HG03469 (cell line): ENCODE measurements around the gene GTF2A1L.
"Not testable (repeated sequence)": the region's sequence is repeated elsewhere in the genome, so short reads cannot be mapped to it uniquely, and the experiment has no call there.

Experiments used
- ATAC-seq: cut with Tn5 transposase; IDR thresholded peaks from one replicate; pipeline ENCODE4 v1.9.1; 2021; ENCODE audit warnings: mild to moderate bottlenecking, moderate library complexity, moderate number of reproducible peaks; ENCODE audit not compliant: unreplicated experiment

Gene GTF2A1L

DNA sequence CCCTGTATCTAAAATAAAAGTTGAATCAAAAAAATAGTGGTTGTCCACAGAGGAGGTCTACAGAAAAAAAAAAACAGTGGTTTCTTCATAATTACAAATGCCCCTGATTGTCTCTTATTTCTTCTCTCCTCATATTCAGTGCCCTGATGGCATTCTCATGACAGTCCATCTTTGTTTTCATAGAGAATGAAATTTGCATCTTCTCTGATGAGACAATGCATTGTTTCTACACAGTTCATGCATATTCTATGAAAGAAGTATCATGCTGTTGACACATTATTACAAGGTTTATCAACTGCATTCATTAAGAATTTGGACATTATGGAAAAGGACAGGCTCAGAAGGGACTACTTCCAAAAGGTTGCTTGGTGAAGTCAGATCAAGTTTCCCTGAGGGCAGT, 78.3 kb downstream of the GTF2A1L start:
- no peak for ATAC-seq

DNA sequence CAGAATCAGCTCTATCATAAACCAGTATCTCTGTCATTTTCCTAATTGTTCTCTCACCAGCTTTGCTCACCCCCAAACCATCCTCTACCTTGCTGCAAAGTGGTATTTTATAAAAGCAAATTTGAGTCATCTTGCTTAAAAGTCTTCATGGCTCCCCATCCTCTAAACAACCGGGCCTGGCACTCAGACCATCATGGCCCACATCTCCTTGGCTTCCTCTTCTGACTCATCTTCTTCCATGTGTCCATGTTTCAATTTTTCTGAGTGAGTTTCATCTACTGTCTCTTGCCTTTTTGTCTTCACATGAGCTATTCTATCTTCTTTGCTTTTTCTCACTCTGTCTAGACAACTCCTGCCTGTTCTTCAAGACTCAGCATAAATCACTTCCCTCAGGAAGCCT, 79.2 kb downstream of the GTF2A1L start:
- no peak for ATAC-seq

DNA sequence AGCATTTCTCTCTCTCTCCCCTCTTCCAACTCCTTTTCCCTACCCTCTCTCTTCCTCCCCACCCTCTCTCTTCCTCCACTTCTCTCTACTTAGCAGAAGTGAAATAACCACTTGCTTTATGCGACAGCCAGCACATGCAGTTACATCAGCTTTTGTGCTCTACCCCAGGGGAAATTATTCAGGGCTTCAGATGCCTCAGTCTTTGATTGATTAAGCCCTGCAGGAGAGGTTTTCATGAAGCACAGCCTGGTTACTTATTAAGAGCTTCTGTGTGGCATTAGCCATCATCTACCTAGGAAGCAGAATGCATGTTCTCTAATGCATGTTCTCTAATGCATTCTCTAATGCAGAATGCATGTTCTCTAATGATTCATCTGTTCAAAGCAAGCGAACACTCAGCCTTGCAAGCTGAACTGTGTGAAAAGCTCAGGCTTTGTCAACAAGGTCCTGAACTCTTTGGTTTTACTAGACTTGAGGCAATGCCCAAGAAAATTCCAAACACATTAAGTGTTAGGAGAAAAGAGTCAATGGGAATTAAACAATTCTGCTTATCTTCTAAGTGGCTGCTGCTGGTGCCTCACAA, 81.8 kb downstream of the GTF2A1L start:
- no peak for ATAC-seq

DNA sequence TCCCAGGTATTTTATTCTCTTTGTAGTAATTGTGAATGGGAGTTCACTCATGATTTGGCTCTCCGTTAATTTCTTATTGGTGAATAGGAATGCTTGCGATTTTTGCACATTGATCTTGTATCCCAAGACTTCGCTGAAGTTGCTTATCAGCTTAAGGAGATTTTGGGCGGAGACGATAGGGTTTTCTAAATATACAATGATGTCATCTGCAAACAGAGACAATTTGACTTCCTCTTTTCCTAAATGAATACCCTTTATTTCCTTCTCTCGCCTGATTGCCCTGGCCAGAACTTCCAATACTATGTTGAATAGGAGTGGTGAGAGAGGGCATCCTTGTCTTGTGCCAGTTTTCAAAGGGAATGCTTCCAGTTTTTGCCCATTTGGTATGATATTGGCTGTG, 86.0 kb downstream of the GTF2A1L start:
- ATAC-seq, result not testable (repeated sequence)

DNA sequence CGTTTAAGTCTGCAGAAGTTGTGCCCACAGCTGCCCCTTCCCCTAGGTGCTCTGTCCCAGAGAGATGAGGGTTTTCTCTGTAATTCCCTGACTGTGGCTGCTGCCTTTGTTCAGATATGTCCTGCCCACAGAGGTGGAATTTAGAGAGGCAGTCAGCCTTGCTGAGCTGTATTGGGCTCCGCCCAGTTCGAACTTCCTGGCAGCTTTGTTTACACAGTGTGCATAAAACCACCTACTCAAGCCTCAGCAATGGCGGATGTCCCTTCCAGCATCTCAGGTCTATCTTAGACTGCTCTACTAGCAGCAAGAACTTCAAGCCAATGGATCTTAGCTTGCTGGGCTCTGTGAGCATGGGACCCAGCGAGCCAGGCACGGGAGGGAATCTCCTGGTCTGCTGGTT, 89.8 kb downstream of the GTF2A1L start:
- no peak for ATAC-seq

DNA sequence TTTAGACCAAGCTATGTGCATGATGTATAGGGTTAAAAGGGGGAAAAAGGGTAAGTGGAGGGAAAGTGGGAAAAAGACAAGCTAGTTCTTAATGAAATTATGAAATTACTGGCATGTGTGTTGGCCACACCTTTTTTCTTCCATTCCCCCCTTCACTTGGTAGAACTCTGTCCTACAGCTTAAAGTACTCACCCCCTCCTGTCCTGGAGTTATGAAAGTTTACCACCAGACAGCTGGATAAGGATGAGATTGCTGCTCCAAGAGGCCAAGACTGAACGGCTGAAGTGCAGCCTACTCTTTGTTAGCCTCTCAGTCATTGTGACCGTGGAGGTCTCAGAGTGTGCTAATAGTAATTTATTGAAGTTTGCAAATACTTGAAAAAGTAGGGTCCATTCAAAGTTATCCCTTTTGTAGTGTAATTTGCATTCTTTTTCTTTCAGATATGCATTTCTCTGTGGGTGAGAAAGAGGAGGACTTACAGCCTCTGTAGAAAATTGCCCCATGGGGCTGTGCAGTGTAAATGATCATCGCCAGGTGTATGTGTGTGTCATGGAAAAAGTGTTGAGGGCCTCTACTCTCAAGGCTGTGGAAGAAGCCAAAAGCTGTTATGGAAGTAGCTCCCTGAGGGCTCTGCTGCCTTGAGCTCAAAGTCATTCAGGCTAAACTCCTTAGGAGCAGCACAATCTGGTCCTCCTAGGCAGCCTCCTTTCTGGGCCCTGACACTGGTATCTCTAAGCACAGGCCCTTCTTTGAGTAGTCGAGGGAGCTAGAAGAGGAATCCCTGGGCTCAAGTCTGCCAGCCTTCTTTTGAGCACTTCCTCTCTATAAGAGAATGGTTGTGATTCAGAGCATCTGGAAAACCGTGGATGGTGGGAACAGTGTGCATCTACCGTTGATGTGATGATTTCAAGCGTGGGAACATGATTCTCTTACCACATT, 91.7 kb downstream of the GTF2A1L start:
- no peak for ATAC-seq

DNA sequence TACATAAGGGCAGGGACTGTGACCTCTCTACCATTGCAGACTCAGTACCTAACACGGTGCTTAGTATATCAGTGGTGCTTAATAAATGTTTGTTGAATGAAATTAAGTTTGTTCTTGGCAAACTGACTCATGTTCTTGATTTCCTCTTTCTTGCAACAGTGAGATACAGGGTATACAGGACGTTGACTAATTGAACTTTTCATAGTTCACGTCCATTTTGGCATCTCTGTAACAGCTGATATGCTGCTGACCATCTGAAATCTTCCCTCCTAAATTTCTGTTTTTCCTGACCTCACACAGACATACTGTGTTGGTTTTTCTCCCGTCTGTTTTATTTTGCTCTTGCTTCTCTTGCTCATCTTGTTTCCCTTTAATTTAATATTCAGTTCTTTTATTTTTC, 93.7 kb downstream of the GTF2A1L start:
- ATAC-seq, result no peak

DNA sequence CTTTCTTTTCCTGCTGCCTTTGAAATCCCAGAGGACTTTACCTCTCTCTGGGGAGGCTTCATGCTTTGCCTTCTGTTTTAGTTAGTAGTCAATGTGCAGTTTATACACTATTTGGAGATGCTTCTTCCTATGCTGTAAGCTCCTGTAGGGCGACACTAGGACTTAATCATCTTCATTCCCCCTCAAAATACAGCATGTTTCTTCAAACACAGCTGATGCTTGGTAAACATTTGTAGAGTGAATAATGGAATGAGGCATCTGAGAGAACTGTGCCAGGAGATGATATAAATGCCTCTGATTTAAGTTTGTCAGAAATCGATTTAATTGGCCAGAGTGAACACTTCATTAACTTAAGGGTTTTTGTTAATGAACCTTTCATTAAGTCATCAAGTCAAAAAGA, 94.5 kb downstream of the GTF2A1L start:
- ATAC-seq, result no peak

DNA sequence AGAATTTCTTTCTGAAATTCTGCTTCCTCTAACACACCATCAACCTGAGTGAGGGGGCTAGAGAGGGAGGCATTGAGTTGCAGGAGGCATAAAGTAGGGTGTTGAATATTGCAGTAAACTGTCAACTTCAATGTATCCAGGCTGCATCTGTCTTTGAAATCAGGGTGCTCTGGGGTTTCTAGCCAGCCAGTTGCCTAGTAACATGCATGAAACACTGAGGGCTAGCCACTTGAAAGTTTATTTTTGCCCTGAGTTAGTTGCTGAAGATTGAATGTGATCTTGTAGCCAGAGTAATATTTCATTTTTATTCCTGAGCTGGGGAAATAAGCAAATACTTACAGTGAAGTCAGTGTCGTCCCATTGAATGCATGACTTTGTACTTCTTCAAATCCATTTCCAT, 96.0 kb downstream of the GTF2A1L start:
- no peak for ATAC-seq

DNA sequence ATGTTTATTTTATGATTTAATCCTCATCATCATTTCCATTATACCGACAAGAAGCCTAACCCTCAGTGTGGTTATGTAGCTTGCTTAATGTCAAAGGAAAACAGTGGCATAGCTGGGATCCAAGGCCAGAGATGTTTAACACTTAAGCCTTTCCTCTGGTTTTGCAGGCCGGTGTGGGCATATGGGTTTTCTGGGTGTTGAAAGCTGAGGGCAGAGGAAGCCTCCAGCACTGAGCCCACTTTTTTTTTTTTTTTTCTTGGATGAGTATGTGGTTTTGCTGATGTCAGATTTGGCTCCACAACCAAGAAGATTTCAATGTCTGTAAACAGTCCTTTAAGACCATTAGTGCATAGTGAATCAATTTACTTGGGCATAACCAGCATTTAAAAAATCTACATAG, 96.6 kb downstream of the GTF2A1L start:
- ATAC-seq, result no peak

DNA sequence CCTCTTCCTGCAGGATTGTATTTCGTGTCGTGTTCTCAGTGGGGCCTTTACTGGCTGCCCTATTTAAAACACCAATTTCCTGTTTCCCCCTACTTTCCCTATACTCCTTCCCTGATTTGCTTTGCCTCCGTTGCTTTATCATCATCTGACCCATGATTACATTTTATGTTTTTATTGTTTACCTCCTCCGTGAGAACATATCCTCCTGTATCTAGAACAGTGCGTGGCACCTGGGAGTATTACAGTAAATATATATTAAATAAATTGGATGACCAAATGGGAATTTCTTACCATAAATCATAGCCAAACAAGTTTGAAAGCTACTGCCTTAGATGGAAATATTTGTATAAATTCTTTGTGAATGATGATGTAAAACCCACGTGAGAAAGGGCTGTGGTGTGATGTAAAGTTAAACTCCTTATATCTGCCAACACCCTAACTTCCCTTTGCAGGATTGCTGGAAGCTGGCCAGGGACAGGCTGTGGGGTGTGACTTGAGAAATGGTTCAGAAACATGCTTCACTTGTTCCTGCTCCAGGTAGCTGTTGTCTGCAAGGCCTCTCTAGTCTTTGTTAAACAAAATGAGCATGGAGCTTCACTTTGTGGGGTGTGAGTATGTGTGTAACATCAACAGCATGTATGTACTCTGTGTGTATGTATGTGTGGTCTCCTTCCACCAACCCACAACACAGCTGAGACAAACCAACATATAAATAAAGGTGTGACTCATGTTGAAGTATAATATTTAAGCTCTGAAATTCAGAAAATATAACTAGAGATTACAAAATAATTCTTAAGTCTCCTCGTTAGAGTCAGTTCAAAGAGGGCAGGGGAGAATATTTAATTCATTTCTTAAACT, 97.6 kb downstream of the GTF2A1L start:
- ATAC-seq, result no peak

DNA sequence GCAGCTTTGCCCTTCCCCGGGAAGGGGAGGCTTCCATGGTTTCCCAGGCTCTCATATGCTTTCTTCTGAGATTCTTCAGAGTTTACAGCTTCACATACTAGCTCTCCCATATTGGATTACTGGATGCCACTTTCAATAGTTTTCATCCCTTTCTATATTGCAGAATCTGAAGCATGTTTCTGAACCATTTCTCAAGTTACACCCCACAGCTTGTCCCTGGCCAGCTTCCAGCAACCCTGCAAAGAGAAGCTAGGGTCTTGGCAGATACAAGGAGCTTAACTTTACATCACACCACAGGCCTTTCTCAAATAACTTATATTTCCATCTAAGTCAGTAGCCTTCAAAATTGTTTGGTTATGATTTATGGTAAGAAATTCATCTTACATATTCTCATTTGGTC, 98.3 kb downstream of the GTF2A1L start:
- no peak for ATAC-seq

DNA sequence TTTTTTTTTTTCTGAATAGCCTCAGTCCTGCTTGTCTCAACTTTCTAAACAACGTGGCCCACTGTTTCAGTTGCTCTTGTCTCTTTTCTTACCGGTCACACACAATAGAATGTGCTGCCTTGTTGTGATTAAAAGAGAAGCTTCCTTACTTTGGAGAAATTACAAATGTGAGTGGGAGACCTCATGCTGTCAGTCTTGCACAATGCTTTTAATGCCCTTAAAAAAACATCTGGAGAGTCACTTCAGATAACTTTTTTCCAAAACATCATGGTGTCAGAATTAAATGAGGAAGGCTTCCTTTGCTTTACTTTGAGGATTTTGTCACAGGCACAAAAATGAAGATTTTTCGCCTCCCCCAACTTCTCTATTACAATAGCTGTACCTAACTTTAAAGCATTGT, 100.2 kb downstream of the GTF2A1L start:
- ATAC-seq, result no peak

DNA sequence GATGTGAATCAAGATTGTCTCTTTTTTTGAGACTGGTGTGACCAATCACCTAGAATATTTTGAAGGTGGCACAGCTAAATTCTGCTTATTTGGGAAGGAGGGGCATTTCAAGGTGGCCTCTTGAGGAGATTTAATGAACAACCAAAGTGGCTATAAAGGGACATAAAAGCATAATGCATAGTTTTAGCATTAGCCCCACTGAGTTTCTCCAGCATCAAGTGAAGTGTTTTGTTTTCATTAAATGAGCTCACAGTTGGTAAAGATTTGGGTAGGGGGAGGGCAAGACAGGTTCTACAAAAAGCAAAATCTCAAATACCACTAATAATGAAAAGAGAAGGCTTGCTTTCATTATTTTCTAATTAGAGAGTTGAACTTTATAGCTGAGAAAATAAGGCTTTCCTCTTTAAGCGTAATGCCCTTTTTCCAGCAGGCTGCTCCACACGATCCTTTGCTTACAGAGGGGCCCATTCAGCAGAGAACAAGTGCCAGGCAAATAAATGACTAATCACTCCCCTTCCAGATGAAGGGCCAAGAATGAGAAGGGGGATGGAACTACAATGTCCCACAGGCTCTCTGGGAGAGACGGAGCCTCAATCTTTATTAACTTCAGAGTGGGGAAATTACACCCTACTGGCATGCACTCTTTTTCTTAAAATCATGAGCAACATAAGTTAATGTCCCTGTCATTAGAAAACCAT, 102.0 kb downstream of the GTF2A1L start:
- ATAC-seq, result no peak

DNA sequence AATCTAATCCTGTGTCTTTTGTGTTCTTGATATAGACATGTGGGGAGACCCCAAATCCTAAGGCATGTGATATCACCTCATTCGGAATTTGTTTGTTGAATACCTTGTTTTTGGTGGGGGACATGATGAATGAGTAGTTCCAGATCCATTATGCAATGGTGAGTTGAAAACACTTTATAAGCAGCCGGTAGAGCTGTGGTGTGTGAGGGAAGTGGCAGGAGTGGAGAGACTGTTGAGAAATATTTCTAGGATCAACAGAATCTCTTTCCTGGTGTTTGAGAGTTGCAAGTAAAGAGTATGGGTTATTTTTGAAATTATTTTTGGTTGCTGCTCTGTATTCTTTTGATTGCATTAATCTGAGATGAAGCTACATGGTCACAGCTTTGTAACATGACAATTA, 103.5 kb downstream of the GTF2A1L start:
- no peak for ATAC-seq

DNA sequence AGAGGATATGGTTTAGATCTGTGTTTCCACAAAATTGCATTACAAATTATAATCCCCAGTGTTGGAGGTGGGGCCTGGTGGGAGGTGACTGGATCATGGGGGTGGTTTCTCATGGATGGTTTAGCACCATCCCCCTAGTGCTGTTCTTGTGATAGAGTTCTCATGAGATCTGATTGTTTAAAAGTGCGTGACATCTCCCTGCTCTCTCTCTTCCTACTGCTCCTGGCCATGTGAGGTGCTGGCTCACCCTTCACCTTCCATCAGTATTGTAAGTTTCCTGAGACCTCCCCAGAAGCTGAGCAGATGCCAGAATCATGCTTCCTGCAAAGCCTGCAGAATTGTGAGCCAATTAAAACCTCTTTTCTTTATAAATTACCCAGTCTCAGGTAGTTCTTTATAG, 104.7 kb downstream of the GTF2A1L start:
- ATAC-seq, result no peak

DNA sequence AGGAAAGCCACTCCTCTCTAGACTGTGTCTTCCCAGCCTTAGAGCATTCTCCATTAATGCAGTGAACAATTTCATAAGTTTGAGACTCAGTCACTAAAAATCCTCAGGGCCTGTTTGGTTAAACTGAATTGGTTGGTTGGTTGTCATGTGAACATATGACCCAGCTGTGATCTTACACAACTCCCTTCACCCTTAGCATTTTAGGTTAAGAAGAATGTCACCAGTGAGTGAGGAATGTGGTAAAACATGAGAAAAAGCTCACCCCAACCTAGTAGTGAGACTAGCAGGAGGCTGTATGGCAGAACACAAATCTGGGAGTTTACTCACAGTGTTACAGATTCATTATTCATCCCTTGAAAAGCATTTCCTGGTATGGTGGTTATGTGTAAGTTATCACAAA, 105.5 kb downstream of the GTF2A1L start:
- no peak for ATAC-seq

DNA sequence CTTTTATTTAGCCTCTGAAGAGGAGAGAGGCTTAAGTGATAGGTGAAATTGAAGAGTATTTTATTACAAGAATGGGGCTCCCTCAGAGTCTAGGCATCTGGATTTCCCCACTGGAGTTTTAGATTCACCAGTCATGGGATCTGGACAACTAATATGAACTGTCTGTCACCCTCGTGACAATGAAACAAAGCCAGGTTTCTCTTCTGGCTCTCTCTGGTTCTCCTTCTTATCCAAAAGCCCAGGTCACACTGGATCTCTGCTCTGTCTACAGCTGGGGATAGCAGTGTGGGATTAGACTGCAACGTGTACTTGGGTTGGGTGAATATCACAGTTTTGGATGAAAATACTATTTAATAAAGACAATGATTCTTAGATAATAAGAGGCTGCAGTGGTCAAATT, 106.6 kb downstream of the GTF2A1L start:
- no peak for ATAC-seq

DNA sequence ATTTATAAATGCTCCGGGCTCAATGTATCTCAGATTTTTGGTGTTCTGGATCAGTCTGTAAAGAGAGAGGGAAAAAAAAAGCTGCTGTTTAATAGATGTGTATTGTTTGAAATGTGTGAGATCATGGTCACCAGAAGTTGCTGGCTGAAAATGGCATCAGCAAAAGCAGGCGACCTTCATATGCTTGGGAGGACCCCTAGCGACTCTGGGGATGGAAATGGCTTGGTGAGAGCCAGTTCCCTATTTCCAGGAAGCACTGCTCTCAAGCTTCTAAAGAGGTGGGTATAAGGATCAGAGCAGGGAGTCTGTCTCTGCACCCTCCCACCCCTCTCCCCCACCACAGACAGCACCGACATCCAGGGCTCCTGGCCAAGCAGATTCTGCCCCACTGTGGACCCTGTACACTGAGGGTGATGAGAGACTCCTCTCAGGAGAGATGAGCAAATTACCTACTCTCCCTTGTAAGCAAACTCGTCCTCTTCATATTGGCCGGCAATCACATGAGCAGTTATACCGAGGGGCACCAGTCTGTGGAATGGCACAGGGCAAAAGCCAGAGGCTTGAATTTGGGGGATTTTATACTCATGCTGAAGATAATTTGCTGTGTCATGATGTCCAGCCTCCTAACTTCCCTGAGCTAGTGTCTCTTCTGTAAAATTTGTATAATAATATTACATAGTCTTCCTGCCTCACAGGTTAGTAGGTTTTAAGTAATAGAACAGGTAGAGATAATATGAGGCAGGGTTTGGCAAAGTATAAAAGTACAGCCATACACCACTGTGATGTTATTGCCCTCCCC, 108.2 kb downstream of the GTF2A1L start:
- no peak for ATAC-seq

DNA sequence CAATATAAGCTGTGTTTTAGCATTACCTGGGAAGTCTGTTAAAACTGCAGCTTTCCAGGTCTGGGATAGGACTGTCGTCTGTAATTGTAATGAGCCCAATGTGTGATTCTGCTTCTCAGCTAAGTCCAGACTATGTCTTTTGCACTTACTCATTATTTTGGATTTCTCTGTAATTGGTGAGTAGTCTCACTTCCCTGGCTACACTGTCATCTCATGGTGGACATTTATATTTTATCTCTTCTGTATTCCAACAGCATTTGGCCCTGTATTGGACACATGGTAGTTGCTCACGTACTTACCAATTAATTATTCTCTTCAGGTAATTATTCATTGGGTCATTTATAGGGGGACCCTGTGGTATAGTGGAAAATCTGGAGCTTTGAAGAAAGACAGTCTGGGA, 109.9 kb downstream of the GTF2A1L start:
- no peak for ATAC-seq
